Type B pancreatic cell (in vitro differentiated cells): ENCODE data around the gene IL2RA. TPM values are rescaled to one million over a fixed set of nuclear protein-coding genes. Genes with fewer than 3 reads are reported as not detected.

Experiments
- DNase-seq: peaks from one replicate; pipeline ENCODE4 v3.0.0; 2021; ENCODE audit warnings: mixed read lengths; ENCODE audit not compliant: unreplicated experiment; ENCODE audit errors: extremely low spot score
- H3K27ac Mint-ChIP-seq: 2 replicates; pipeline ENCODE4 v1.8.0; 2021; ENCODE audit warnings: mild to moderate bottlenecking, mixed read lengths
- H3K27me3 Mint-ChIP-seq: 2 replicates; pipeline ENCODE4 v1.8.0; 2021; ENCODE audit warnings: mixed read lengths
- H3K36me3 Mint-ChIP-seq: 2 replicates; pipeline ENCODE4 v1.8.0; 2021; ENCODE audit warnings: mixed read lengths
- H3K4me1 Mint-ChIP-seq: one replicate; pipeline ENCODE4 v1.8.0; 2021; ENCODE audit warnings: mixed read lengths; ENCODE audit not compliant: unreplicated experiment
- H3K4me3 Mint-ChIP-seq: 2 replicates; pipeline ENCODE4 v1.8.0; 2021; ENCODE audit warnings: mild to moderate bottlenecking, mixed read lengths
- H3K9me3 Mint-ChIP-seq: 2 replicates; pipeline ENCODE4 v1.8.0; 2021; ENCODE audit warnings: mixed read lengths
- total RNA-seq: library from RNA; stranded (reverse); gene quantifications from 2 replicates; pipeline ENCODE4 v1.2.1, GENCODE V29; 2021; ENCODE audit warnings: low replicate concordance
- TF ChIP-seq, protein P1 (sequence below): fragments of 200-600 bp; sonication (generic); conservative IDR thresholded peaks from 2 replicates; pipeline ENCODE4 v1.5.0; 2021; ENCODE audit warnings: antibody characterized with exemption, mild to moderate bottlenecking

The IL2RA gene
- total RNA-seq, 1 donor from 2014 or later: not detected

DNA sequence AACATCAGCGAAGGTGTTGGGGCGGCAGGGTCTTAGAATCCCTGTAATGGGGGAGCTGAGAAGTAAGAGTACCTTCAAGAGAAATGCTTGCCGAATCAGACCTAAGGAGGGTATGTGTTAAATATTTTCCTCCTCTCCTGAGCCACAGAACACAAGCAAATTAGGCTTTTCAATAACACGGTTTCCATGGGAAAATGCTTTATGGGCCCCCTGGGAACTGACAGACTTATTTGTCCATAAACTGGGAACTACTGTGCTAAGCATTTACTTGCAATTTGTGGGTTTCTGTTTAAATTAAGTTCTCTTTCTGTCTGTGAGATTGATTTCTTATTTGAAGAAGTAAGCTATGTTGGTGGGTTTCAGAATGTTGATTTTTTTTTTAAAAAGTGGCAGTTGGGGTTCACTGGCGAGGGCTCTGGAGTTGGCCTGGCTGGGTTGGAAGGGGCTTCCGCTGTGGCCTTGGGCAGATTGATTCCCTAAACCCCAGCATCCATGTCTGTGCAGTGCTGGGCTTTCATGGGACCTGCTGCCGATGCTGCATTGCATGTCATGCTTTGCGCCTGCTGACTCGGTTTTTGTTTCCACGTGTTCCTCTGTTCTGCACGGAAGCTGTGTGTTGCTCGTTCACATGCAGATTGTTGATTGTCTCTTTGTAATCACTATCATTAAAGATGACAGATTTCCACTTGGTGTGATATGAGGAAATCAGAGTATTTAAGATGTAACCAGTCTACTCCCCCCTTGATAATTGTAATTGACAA lies 33.8 kb upstream of the IL2RA start:
- H3K4me1 Mint-ChIP-seq: peaks cover 20% of the 10 kb centered on the region
- TF ChIP-seq, protein P1, sequence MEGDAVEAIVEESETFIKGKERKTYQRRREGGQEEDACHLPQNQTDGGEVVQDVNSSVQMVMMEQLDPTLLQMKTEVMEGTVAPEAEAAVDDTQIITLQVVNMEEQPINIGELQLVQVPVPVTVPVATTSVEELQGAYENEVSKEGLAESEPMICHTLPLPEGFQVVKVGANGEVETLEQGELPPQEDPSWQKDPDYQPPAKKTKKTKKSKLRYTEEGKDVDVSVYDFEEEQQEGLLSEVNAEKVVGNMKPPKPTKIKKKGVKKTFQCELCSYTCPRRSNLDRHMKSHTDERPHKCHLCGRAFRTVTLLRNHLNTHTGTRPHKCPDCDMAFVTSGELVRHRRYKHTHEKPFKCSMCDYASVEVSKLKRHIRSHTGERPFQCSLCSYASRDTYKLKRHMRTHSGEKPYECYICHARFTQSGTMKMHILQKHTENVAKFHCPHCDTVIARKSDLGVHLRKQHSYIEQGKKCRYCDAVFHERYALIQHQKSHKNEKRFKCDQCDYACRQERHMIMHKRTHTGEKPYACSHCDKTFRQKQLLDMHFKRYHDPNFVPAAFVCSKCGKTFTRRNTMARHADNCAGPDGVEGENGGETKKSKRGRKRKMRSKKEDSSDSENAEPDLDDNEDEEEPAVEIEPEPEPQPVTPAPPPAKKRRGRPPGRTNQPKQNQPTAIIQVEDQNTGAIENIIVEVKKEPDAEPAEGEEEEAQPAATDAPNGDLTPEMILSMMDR: no peak
- no peaks in the 10 kb centered on the region for H3K27me3 Mint-ChIP-seq
- no peak for DNase-seq
- no peak overlapping the region for H3K4me3 Mint-ChIP-seq
- no peaks in the 10 kb centered on the region for H3K9me3 Mint-ChIP-seq
- peak overlapping the region; percentile 27 for H3K27ac Mint-ChIP-seq
- H3K36me3 Mint-ChIP-seq: peaks cover 13% of the 10 kb centered on the region

DNA sequence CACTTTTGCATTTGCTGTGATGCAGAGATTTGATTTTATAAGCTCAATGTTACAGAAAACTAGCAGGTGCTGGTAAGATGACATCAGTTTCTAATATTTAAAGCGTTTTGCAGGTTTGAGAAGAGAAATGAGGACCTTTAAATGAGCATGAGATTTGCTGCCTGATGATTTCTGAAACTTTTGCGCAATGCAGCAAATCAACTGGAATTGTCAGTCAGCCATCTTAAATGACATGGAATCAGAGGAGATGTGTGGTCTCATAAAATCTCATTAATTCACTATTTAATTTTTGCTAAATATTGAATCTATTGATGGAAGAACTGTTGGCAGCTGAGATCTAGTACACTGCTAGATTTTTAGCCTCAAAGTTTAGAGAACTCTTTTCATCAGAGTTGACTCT lies 30.6 kb upstream of the IL2RA start:
- H3K4me1 Mint-ChIP-seq: peaks cover 32% of the 10 kb centered on the region
- H3K27me3 Mint-ChIP-seq: peaks cover 4% of the 10 kb centered on the region
- H3K4me3 Mint-ChIP-seq: no peak overlapping the region
- peaks cover 11% of the 10 kb centered on the region for H3K36me3 Mint-ChIP-seq
- no peak overlapping the region for H3K27ac Mint-ChIP-seq
- no peaks in the 10 kb centered on the region for H3K9me3 Mint-ChIP-seq
- DNase-seq: no peak
- TF ChIP-seq, protein P1: no peak

GRCh38 chr10:6091630-6092029 lies 29.5 kb upstream of the IL2RA start:
- H3K27me3 Mint-ChIP-seq: peaks cover 4% of the 10 kb centered on the region
- TF ChIP-seq, protein P1: no peak
- no peak for DNase-seq
- H3K4me3 Mint-ChIP-seq: peak overlapping the region; percentile 57
- peak overlapping the region; percentile 23 for H3K27ac Mint-ChIP-seq
- H3K36me3 Mint-ChIP-seq: peaks cover 3% of the 10 kb centered on the region
- H3K4me1 Mint-ChIP-seq: peaks cover 32% of the 10 kb centered on the region
- no peaks in the 10 kb centered on the region for H3K9me3 Mint-ChIP-seq

DNA sequence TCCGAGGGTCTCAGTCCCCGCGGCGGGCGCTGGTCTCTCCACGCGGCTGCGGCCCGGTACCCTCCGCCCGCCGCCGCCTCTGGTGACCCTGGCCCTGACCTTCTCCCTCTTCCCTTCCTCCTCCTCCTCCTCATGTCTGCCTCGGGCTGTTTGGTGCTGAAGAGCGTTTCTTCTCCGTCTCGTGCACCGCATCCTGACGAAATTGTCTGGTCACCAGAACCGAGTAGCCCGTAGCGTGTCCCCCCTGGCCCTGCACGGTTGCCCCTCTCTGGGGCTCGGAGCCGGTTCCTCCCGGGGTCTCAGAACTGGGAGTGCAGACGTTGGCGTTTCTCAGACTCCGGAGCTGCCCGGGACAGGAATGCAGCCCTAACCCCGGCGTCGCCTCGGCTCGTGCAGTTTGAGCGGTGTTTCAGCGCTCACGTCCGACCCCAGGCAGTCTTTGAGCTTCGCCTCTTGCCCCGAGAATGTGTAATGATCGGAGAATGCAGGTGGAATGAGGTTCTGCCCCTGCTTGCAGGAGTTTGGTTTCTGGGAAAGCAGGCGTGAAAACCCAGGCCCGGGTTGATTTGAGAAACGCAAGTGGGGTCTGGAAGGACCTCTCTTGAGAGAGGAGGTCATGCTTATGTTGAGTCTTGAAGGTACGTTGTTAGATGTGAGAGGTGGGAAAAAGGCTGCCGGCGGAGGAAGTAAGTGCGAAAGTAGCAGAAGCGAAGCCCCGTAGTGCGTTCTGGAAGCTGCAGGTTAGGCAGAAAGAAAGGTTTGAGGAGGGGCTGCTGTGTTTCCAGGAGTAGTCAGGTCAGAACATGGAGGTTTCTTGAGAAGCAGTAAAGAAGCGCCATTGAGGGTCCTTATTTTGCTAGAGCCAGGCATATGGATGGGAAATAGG lies 27.4 kb upstream of the IL2RA start:
- peaks cover 8% of the 10 kb centered on the region for H3K27me3 Mint-ChIP-seq
- DNase-seq: peak; percentile 74
- no peaks in the 10 kb centered on the region for H3K9me3 Mint-ChIP-seq

GRCh38 chr10:6088721-6089333 lies 26.7 kb upstream of the IL2RA start, which contains the start of gene RBM17:
Gene RBM17 (plus strand): TSS chr10:6089034. CDS start chr10:6097066, 8,032 bp downstream.
- peaks cover 3% of the 10 kb centered on the region for H3K36me3 Mint-ChIP-seq
- H3K4me3 Mint-ChIP-seq: peak within 1 kb of the TSS; percentile 95
- TF ChIP-seq, protein P1: peak; percentile 100

More for the DNA sequence above, 27.4 kb upstream of the IL2RA start:
- Mint-ChIP-seq H3K4me1 (peaks cover 32% of the 10 kb centered on the region), H3K27ac (peak overlapping the region; percentile 92), H3K4me3 (peak overlapping the region; percentile 95), H3K36me3 (peaks cover 3% of the 10 kb centered on the region)
- TF ChIP-seq, protein P1: no peak

More at GRCh38 chr10:6088721-6089333, 26.7 kb upstream of the IL2RA start, which contains the start of gene RBM17:
- peak; percentile 99 for DNase-seq
- peaks cover 27% of the 10 kb centered on the region for H3K4me1 Mint-ChIP-seq
- H3K27me3 Mint-ChIP-seq: peaks cover 10% of the 10 kb centered on the region
- H3K27ac Mint-ChIP-seq: peak within 1 kb of the TSS; percentile 92
- no peaks in the 10 kb centered on the region for H3K9me3 Mint-ChIP-seq
